HG03575 (cell line): ENCODE measurements around the gene COG5.

ENCODE experiments used
- ATAC-seq: cut with Tn5 transposase; IDR thresholded peaks from one replicate; pipeline ENCODE4 v1.9.1; 2021; ENCODE audit not compliant: unreplicated experiment, insufficient number of reproducible peaks, low FRiP score; ENCODE audit errors: extremely low read depth

The COG5 gene

GRCh38 chr7:107472116-107472515 lies 91.6 kb downstream of the COG5 start:
- no peak for ATAC-seq

- ATAC-seq: no peak
These were observed 92.2 kb downstream of the COG5 start for GRCh38 chr7:107471292-107472070.

- ATAC-seq: no peak
These were observed 93.8 kb downstream of the COG5 start, which contains the start of gene GPR22 for GRCh38 chr7:107469929-107470328. TSS of gene GPR22 (plus strand) at chr7:107470057. CDS start at chr7:107474061, 4,004 bp downstream.

DNA sequence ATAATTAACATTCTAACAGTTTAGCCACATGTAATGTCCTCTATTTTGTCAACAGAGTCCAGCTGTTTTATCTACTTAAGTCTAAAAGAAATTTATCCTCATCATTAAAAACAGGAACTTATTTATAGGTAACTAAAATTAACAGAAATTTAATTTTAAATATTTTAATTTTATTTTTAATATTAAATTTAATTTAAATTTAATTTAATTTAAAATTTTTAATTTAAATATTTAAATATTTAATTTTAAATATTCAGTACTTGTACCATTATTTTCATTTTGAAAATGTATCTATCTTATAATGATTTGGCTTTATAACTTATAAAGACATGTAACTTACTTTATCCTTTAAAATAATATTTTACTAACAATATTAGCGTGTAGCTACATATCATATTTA lies 94.9 kb downstream of the COG5 start:
- no peak for ATAC-seq

DNA sequence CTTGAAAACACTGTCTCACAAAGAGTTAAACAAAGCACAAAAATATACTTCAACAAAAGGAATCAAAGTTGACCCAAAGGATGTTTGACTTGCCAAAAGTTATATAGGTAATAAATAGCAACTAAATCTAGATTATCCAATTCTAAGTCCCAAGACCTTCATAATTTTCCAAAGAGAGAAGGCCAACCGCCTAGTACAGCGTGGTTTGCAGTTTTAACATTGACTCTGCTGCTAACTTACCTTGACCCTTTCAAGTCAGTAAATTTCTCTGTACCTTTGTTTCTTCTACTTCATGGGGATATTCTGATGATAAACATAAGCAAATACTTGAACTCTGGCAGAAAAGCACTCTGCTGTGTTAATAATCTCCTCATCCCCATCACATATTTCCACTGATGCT lies 95.7 kb downstream of the COG5 start:
- ATAC-seq: no peak

- no peak for ATAC-seq
These were observed 99.0 kb downstream of the COG5 start for GRCh38 chr7:107464666-107465226.

GRCh38 chr7:107463139-107464078 lies 100.3 kb downstream of the COG5 start:
- no peak for ATAC-seq

GRCh38 chr7:107461938-107462533 lies 101.7 kb downstream of the COG5 start:
- ATAC-seq: no peak

DNA sequence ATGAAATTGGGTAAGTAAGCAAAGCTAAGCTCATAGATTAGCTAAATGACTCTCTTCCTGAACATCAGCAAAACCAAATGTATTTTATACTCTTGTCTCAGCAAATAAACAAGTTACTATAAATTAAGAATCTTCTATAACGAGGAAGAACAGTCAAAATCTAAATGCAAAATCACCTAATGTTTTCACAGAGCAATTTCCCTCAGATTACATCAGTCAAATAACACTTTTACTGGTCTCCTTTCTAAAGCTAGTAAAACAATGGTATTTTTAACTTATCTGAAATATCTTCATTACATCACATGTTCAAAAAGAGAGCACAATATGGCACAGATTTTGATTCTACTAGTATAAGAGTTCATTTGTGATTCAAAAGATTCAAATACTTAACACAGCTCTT lies 110.3 kb downstream of the COG5 start:
- ATAC-seq: no peak

DNA sequence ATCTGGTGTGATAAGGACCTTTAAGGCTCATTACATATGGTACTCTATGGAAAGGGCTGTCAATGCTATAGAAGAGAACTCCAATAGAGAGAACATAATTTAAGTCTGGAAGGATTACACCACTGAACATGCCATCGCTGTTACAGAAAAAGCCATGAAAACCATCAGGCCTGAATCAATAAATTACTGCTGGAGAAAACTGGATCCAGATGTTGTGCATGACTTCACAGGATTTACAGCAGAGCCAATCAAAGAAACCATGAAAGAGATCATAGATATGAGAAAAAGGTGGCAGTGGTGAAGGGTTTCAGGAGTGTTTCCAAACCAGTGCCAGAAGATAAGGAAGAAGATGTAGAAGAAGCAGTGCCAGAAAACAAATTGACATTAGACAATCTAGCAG lies 112.8 kb downstream of the COG5 start:
- no peak for ATAC-seq

GRCh38 chr7:107446988-107447387 lies 116.7 kb downstream of the COG5 start:
- no peak for ATAC-seq

GRCh38 chr7:107446531-107446930 lies 117.2 kb downstream of the COG5 start:
- no peak for ATAC-seq

GRCh38 chr7:107442678-107443077 lies 121.0 kb downstream of the COG5 start:
- no peak for ATAC-seq

GRCh38 chr7:107441581-107442422 lies 121.9 kb downstream of the COG5 start:
- no peak for ATAC-seq

DNA sequence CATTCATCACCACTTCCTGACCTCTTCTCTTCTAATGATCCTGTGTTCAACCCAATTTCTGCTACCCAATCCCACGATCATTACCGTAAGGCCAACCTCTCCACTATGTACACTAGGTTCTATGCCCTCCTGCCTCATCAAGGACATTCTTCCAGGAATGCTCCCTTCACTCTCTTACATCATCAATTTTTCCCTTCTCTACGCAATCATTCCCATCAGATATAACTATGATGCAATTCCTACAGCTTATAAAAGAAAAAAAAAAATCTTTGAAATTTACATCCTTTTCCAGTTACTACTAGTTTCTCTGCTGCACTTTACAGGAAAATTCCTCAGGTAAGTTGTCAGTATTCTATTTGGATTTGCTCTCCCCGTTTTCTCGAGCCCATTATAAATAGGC lies 124.7 kb downstream of the COG5 start:
- no peak for ATAC-seq

- ATAC-seq: no peak
These were observed 128.0 kb downstream of the COG5 start for GRCh38 chr7:107435749-107436148.

GRCh38 chr7:107432261-107432660 lies 131.5 kb downstream of the COG5 start:
- ATAC-seq: no peak

DNA sequence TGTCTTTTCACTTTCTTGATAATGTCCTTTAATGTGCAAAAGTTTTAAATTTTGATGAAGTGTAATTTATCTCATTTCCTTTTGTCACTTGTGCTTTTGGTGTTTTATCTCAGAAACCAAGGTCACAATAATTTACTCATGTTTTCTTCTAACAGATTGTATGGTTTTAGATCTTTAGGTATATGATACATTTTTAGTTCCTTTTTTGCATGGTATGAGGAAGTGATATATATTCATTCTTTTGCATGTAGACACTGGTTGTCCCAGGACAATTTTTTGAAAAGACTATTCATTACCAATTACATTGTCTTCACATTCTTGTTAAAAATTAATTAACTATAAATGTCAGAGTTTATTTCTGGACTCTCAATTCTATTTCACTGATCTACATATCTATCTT lies 133.7 kb downstream of the COG5 start:
- no peak for ATAC-seq
